ENCODE data around the gene CSKMT.

GRCh38 chr11:62705413-62705812, 40.3 kb downstream of the CSKMT start:
- TF ChIP-seq CTCF (IDR thresholded peaks at IDR 0.05) (no peak), POLR2A (IDR thresholded peaks at IDR 0.05) (no peak)
